ENCODE data around the gene LRRC32.
"Not testable (repeated sequence)": the region's sequence is repeated elsewhere in the genome, so short reads cannot be mapped to it uniquely, and the experiment has no call there.

The LRRC32 gene

GRCh38 chr11:76623884-76624419 is 46.6 kb downstream of the LRRC32 start:
- DNase-seq (ENCODE audit: extremely low spot score): no peak
- TF ChIP-seq ELF4 (IDR thresholded peaks at IDR 0.05): no peak
- no peak for TF ChIP-seq SP1 (IDR thresholded peaks at IDR 0.05)
- no peak for TF ChIP-seq BHLHE40 (IDR thresholded peaks at IDR 0.05; ENCODE audit: borderline replicate concordance)
- TF ChIP-seq FOXM1 (IDR thresholded peaks at IDR 0.05; ENCODE audit: borderline replicate concordance): no peak
- no peak for TF ChIP-seq HDGF (IDR thresholded peaks at IDR 0.05; ENCODE audit: borderline replicate concordance)
- TF ChIP-seq TARDBP (IDR thresholded peaks at IDR 0.05): no peak
- TF ChIP-seq L3MBTL2 (conservative IDR thresholded peaks at IDR 0.05): no peak
- TF ChIP-seq ZNF384 (IDR thresholded peaks at IDR 0.05): no peak
- TF ChIP-seq PKNOX1 (IDR thresholded peaks at IDR 0.05): no peak
- TF ChIP-seq LEF1 (IDR thresholded peaks at IDR 0.05; ENCODE audit: borderline replicate concordance): no peak
- no peak for TF ChIP-seq NFRKB (IDR thresholded peaks at IDR 0.05)
- TF ChIP-seq ARNT (IDR thresholded peaks at IDR 0.05): no peak
- no peak for TF ChIP-seq CTBP1 (IDR thresholded peaks at IDR 0.05; ENCODE audit: borderline replicate concordance)
- TF ChIP-seq FOXA1 (IDR thresholded peaks at IDR 0.05): no peak
- ChIA-PET POLR2A (no interaction called here), CTCF (interaction anchor here (0.7 kb wide), 1 partner anchor 22 kb away, joined by 3 read pairs; no protein-coding TSS in a partner anchor)

GRCh38 chr11:76623171-76623883 is 47.2 kb downstream of the LRRC32 start:
- DNase-seq (ENCODE audit: extremely low spot score): no peak
- no peak for TF ChIP-seq ELF4 (IDR thresholded peaks at IDR 0.05)
- no peak for TF ChIP-seq SP1 (IDR thresholded peaks at IDR 0.05)
- TF ChIP-seq PKNOX1 (IDR thresholded peaks at IDR 0.05): no peak
- TF ChIP-seq BHLHE40 (IDR thresholded peaks at IDR 0.05; ENCODE audit: borderline replicate concordance): no peak
- ChIA-PET CTCF (no interaction called here), POLR2A (no interaction called here)

DNA sequence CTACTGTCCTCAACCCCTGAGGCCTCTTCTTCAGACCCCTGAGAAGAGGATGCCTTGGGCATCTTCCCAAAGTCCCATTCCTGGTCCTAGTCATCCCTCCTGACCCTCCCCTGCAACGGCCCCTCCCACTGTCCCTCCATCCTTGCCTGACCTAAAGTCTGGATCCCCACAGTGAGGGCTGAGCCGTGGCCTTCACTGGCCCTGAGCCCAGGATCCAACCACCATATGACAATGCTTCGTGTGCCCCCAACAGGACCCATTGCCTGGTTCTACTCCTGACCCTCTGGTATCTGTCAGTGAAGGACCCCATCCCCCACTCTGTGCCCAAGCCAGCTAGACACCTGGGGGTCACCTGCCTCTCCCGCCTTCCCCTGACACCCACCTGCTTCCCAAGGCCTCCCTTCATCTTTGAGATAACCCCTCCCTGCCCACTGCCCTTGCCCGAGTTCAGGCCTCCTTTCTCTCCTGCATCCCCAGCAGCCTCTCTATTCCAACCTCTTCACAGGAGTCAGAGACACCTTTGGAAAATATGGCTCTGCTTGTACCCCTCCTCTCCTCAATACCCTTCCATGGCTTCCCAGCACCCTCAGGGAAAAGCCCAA is 48.0 kb downstream of the LRRC32 start:
- no peak for TF ChIP-seq ZNF384 (IDR thresholded peaks at IDR 0.05)
- no peak for TF ChIP-seq FOXA1 (IDR thresholded peaks at IDR 0.05)
- TF ChIP-seq FOXM1 (IDR thresholded peaks at IDR 0.05; ENCODE audit: borderline replicate concordance): no peak
- no peak for TF ChIP-seq NFRKB (IDR thresholded peaks at IDR 0.05)
- no peak for TF ChIP-seq TARDBP (IDR thresholded peaks at IDR 0.05)
- no peak for TF ChIP-seq ARNT (IDR thresholded peaks at IDR 0.05)

GRCh38 chr11:76621868-76622267 is 48.7 kb downstream of the LRRC32 start:
- ChIA-PET POLR2A (no interaction called here), CTCF (no interaction called here)
- DNase-seq (ENCODE audit: extremely low spot score): no peak
- TF ChIP-seq ZNF384 (IDR thresholded peaks at IDR 0.05) (no peak), TARDBP (IDR thresholded peaks at IDR 0.05) (no peak), SUZ12 (IDR thresholded peaks at IDR 0.05) (no peak)

More for the DNA sequence above, 48.0 kb downstream of the LRRC32 start:
- ChIA-PET POLR2A (no interaction called here), CTCF (no interaction called here)
- DNase-seq (ENCODE audit: extremely low spot score): no peak

DNA sequence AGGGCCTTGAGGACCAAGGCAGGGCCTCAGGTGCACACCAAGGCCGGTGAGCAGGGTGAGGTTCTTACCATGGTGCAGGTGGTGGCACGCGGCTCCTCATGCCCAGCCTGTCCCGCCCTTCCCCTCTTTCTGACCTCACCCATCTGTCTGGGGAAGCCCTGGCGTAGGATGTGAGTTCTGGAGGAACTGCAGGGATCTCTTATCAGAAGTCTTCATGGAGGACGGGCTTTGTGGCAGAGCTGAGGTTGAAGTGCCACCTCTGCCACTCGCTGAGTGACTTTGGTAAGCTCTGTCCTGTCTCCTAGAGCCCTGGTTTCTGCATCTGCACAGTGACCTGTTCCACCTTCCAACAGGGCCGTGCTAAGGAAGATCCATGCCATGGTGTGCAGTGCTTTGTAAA is 49.1 kb downstream of the LRRC32 start:
- DNase-seq (ENCODE audit: extremely low spot score): no peak
- ChIA-PET POLR2A (no interaction called here), CTCF (no interaction called here)
- TF ChIP-seq BHLHE40 (IDR thresholded peaks at IDR 0.05; ENCODE audit: borderline replicate concordance): no peak
- TF ChIP-seq FOXM1 (IDR thresholded peaks at IDR 0.05; ENCODE audit: borderline replicate concordance): no peak
- TF ChIP-seq PKNOX1 (IDR thresholded peaks at IDR 0.05): no peak

DNA sequence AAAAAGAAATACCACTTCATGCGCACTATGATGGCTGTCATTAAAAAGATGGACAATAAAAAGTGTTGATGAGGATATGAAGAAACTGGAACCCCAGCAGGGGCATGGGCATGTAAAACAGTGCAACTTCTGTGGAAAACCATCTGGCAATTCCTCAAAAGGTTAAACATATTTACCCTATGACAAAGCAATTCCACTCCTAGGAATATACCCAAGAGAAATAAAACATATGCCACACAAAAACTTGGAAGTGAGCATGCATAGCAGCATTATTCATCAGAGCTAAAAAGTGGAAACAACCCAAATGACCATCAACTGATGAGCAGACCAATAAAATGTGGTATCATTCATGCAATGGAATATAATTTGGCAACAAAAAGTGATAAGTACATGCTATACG is 50.1 kb downstream of the LRRC32 start:
- DNase-seq (ENCODE audit: extremely low spot score): no peak
- POLR2A ChIA-PET: no interaction called here
- CTCF ChIA-PET: no interaction called here
- TF ChIP-seq ARNT (IDR thresholded peaks at IDR 0.05): no peak
- no peak for TF ChIP-seq SP1 (IDR thresholded peaks at IDR 0.05)

- CTCF ChIA-PET; DNase-seq (ENCODE audit: extremely low spot score); POLR2A ChIA-PET: not testable (repeated sequence)
These were observed 50.7 kb downstream of the LRRC32 start for GRCh38 chr11:76619801-76620200.

Measured in HEK293T (cell line).